ENCODE data around the gene NUP188.
A peak's percentile ranks its signal among the peaks of the same experiment; 100 is the strongest.

Gene NUP188, protein sequence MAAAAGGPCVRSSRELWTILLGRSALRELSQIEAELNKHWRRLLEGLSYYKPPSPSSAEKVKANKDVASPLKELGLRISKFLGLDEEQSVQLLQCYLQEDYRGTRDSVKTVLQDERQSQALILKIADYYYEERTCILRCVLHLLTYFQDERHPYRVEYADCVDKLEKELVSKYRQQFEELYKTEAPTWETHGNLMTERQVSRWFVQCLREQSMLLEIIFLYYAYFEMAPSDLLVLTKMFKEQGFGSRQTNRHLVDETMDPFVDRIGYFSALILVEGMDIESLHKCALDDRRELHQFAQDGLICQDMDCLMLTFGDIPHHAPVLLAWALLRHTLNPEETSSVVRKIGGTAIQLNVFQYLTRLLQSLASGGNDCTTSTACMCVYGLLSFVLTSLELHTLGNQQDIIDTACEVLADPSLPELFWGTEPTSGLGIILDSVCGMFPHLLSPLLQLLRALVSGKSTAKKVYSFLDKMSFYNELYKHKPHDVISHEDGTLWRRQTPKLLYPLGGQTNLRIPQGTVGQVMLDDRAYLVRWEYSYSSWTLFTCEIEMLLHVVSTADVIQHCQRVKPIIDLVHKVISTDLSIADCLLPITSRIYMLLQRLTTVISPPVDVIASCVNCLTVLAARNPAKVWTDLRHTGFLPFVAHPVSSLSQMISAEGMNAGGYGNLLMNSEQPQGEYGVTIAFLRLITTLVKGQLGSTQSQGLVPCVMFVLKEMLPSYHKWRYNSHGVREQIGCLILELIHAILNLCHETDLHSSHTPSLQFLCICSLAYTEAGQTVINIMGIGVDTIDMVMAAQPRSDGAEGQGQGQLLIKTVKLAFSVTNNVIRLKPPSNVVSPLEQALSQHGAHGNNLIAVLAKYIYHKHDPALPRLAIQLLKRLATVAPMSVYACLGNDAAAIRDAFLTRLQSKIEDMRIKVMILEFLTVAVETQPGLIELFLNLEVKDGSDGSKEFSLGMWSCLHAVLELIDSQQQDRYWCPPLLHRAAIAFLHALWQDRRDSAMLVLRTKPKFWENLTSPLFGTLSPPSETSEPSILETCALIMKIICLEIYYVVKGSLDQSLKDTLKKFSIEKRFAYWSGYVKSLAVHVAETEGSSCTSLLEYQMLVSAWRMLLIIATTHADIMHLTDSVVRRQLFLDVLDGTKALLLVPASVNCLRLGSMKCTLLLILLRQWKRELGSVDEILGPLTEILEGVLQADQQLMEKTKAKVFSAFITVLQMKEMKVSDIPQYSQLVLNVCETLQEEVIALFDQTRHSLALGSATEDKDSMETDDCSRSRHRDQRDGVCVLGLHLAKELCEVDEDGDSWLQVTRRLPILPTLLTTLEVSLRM (N-terminal part only)

DNA sequence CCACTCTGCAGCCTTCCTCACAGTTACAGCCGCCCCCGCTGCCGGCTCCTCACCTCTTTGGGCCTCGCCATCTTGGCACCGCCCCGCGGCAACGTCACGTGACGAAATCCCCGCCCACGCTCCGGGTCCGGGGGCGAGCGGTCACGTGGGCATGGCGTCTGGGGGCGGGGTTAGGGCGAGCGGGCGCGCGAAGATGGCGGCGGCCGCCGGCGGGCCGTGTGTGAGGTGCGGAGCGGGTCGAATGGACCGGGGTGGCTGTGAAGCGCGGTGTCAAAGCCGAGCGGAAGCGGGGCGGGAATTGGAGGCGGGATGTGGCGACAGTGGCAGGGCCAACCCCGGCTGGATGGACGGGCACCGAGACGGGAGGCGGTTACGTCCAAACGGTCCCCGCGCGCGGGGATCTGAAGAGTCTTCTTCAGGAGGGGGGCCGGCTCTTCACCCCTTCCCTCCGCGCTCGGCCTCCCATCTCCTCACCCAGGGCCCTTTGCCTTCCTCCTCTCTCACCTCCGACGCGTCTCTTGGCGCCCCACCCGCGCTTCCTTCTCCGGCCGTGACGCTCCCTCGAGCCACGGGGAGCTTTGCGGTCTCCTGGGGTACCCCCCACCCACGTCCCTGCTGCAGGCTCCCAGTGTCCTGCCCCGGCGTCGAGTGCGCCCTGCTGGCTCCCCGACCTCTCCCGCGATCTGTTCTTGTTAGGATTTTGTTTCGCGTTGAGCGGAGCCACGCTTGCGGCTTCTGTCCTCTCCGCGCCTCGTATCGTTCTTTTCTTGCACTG is at the start of gene NUP188, which contains the start of gene DOLK:
TSS of gene NUP188 (plus strand) at position 173 of the 775 bp plus-strand sequence. CDS start at position 194, 21 bp downstream.
TSS of gene DOLK (minus strand) at position 77 of the 775 bp plus-strand sequence. CDS start 300 bp downstream, outside the sequence.
- H3K79me2 ChIP-seq (ENCODE audit: control insufficient read depth, low read length) = peaks cover 50% of the 10 kb centered on the region
- no peaks in the 10 kb centered on the region for H3K9me3 ChIP-seq (ENCODE audit: control insufficient read depth, insufficient read depth, low read length)
- H3F3A ChIP-seq (ENCODE audit: control insufficient read depth, insufficient read depth) = no peaks in the 10 kb centered on the region; the same call in 1 of the 2 replicates
- H3K36me3 ChIP-seq (ENCODE audit: control insufficient read depth, low read length) = peaks cover 34% of the 10 kb centered on the region
- peak within 1 kb of the TSS; percentile 93 for H3K4me3 ChIP-seq (ENCODE audit: low read length)
- H3K27ac ChIP-seq (ENCODE audit: low read depth, low read length) = peak within 1 kb of the TSS; percentile 57
- TF ChIP-seq, protein P1, sequence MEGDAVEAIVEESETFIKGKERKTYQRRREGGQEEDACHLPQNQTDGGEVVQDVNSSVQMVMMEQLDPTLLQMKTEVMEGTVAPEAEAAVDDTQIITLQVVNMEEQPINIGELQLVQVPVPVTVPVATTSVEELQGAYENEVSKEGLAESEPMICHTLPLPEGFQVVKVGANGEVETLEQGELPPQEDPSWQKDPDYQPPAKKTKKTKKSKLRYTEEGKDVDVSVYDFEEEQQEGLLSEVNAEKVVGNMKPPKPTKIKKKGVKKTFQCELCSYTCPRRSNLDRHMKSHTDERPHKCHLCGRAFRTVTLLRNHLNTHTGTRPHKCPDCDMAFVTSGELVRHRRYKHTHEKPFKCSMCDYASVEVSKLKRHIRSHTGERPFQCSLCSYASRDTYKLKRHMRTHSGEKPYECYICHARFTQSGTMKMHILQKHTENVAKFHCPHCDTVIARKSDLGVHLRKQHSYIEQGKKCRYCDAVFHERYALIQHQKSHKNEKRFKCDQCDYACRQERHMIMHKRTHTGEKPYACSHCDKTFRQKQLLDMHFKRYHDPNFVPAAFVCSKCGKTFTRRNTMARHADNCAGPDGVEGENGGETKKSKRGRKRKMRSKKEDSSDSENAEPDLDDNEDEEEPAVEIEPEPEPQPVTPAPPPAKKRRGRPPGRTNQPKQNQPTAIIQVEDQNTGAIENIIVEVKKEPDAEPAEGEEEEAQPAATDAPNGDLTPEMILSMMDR (IDR thresholded peaks at IDR 0.05; ENCODE audit: low read depth, low read length, poor library complexity, severe bottlenecking) = no peak
- no peak for TF ChIP-seq EZH2phosphoT487 (IDR thresholded peaks at IDR 0.05; ENCODE audit: borderline replicate concordance, low read length)
- no peaks in the 10 kb centered on the region for H4K20me1 ChIP-seq (ENCODE audit: control insufficient read depth, insufficient read depth, low read depth, low read length)
- peak within 1 kb of the TSS; percentile 83 for H3K4me2 ChIP-seq (ENCODE audit: low read length)
- H3K27me3 ChIP-seq (ENCODE audit: control insufficient read depth, low read length) = no peaks in the 10 kb centered on the region
- peaks cover 14% of the 10 kb centered on the region for H3K4me1 ChIP-seq (ENCODE audit: control insufficient read depth, low read length)
- H3K9me2 ChIP-seq (replicated peaks; ENCODE audit: control insufficient read depth, low read length) = no peaks in the 10 kb centered on the region

DNA sequence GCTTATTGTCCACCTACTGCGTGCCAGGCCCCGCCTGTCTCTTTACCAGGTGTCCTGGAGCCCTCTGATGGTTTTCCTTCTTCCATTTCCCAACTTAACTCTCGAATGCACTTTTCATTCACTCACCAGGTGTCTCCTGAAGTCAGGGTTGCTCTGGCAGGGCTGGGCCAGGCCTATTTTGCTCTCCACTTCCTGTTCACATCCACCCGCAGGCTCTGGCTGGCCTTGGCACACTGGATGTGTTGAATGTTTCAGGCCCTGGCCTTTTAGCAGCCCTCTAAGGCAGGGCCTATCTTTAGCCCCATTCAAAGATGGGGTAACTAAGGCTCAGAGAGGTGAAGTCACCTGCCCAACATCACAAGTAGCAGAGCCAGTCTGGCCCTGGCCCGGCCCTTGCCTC is 49.1 kb upstream of the NUP188 start:
- Histone ChIP-seq H3K79me2 (ENCODE audit: control insufficient read depth, low read length) (peaks cover 7% of the 10 kb centered on the region), H3K27ac (ENCODE audit: low read depth, low read length) (no peak overlapping the region), H3K4me2 (ENCODE audit: low read length) (no peak overlapping the region)

More for the DNA sequence above, 49.1 kb upstream of the NUP188 start:
- Histone ChIP-seq H3K36me3 (ENCODE audit: control insufficient read depth, low read length) (peaks cover 16% of the 10 kb centered on the region; the same call in 1 of the 2 replicates), H3K9me3 (ENCODE audit: control insufficient read depth, insufficient read depth, low read length) (no peaks in the 10 kb centered on the region), H3F3A (ENCODE audit: control insufficient read depth, insufficient read depth) (no peaks in the 10 kb centered on the region), H4K20me1 (ENCODE audit: control insufficient read depth, insufficient read depth, low read depth, low read length) (no peaks in the 10 kb centered on the region), H3K27me3 (ENCODE audit: control insufficient read depth, low read length) (no peaks in the 10 kb centered on the region), H3K9me2 (replicated peaks; ENCODE audit: control insufficient read depth, low read length) (no peaks in the 10 kb centered on the region), H3K4me3 (ENCODE audit: low read length) (no peak overlapping the region), H3K4me1 (ENCODE audit: control insufficient read depth, low read length) (peaks cover 20% of the 10 kb centered on the region)
- TF ChIP-seq, protein P1 (IDR thresholded peaks at IDR 0.05; ENCODE audit: low read depth, low read length, poor library complexity, severe bottlenecking) = no peak
- no peak for TF ChIP-seq EZH2phosphoT487 (IDR thresholded peaks at IDR 0.05; ENCODE audit: borderline replicate concordance, low read length)

All from DOHH2 (cell line).